ENCODE results near the gene TMEM217.
"Not testable (repeated sequence)": the region's sequence is repeated elsewhere in the genome, so short reads cannot be mapped to it uniquely, and the experiment has no call there.

TMEM217 gene

DNA sequence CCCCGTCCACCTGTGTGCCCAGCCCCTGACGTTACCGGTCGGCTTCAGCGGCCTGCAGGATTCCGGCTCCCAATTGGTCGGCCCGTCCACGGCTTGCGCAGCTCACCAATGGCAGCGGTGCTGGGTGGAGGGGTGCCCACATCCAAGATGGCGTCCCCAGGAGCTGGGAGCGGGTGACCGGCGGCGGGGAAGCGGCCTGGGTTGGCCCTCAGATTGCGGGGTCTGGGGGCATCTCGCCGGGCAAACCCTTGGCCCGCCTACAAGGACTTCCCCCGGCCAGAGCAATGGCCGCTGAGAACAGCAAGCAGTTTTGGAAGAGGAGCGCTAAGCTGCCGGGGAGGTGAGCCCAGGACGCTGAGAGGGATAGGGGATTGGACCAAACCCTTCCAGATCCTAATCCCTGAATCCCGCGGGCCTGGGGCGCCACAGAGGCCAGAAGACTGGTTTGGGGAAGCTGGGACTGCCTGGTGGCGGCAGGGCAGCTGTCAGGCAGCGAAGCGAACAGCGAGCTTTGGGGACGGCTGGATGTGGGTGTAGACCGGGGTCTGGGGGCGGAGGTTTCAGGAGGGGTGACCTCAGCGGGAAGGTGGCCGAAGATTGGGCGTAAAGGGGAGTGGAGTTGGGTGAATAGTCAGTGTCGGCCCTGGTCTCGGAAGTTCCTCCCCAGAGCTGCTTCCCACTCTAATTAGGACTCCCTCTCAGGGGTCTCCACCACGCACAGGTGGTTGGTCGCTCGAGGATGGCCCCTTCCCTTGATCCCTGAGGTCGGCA is at the start of gene TMEM217, which contains the start of gene TBC1D22B:
TMEM217 (minus strand) TSS at position 511 of the 771 bp plus-strand sequence. CDS start 39,114 bp downstream, outside the sequence.
TBC1D22B (plus strand) TSS at position 139 of the 771 bp plus-strand sequence; CDS start at position 285, 146 bp downstream.
- intact Hi-C loops (cut with DNase I) = no loop called here
- DNase-seq = peak; percentile 91 to 99 (median 98)

DNA sequence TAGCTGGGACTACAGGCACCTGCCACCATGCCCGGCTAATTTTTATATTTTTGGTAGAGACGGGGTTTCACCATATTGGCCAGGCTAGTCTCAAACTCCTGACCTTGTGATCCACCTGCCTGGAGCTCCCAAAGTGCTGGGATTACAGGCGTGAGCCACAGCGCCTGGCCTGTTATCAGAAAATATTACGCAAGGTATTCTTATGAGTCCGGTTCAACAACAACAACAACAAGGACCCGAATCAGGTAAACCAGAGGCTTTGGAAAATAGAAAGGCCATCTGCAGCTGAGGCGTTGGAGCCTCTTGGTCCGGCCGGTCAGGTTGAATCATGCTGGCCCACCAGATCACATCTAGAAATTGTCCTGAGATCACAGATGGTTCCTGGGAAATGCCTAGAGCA is 49.5 kb upstream of the TMEM217 start:
- intact Hi-C loops (cut with DNase I); DNase-seq: not testable (repeated sequence)

DNA sequence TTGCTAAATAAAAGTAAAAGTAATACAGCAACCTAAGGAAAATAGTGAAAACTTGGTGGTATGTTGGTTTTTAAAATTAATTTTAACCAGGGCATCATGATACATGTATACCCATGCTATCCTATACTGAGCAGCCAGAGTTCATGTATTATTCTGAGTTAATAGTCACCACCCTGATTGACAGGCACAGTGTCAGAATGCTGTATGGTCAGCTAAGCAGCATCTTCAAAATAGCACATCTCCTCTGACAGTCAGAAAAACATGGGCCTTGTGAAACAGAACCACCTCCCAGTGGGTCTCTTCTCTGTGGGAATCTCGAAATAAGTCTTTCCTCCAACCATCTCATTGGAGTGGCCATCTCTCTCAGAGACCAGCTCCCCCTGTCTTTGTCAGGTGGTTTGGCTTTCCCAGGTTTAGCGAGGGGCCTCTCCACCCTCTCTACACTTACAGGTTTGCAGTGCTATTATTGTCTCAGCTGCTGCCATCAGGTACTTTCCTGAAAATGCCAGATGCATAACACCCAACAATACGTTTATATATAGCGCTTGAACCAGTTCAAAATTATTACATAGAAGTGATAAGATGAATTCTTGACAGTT is 48.8 kb upstream of the TMEM217 start:
- intact Hi-C loops (cut with DNase I) = no loop called here
- DNase-seq = peak in 3 of 42 donors; percentile 14 to 45 (median 40)

DNA sequence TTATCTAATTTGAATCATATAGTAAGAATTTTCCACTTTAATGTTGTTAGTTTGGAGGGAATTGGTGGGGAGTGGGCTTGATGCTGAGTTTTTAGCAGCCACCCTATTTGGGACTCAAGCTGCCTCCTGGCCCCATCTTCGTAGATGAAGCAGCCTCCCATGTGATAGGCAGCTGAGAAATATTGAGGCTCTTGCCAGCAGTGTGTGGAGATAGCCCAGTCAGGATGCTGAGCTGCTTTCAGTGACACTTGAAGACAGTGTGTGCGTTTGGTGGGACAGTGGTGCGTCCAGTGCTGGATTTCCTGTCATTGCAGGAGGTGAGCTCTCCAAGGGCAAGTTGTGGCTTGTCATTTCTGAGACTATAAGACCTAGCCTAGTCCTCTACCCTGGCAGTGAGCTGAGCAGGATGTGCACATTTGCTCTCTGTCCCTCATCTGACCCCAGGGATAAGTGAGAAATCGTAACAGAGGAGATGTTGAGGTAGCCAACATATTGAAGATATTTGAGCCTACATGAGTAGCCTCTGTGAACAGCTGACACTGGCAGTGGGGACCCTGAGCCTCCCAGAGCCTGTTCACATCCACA is 48.0 kb upstream of the TMEM217 start:
- DNase-seq = no peak
- intact Hi-C loops (cut with DNase I) = no loop called here

DNA sequence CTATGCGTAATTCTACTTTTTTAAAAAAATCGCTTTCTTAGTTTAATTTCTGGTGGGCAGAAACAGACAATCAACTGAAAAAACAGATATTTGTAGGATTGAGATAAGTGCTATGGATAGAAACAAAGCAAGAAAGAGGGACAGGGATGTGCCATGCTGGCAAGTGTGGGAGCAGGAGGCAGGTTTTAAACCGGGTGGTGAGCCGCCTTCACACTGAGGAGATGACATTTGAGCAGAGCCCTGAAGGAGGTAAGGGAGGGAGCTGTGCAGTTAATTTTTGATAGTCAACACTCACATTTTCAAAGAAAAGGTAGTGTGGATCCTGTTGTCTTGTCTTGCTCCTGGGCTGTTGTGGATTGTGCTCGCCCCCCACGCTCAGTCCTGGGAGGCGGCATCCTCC is 46.8 kb upstream of the TMEM217 start:
- peak in 37 of 42 donors; percentile 11 to 86 (median 53) for DNase-seq
- intact Hi-C loops (cut with DNase I) = no loop called here

DNA sequence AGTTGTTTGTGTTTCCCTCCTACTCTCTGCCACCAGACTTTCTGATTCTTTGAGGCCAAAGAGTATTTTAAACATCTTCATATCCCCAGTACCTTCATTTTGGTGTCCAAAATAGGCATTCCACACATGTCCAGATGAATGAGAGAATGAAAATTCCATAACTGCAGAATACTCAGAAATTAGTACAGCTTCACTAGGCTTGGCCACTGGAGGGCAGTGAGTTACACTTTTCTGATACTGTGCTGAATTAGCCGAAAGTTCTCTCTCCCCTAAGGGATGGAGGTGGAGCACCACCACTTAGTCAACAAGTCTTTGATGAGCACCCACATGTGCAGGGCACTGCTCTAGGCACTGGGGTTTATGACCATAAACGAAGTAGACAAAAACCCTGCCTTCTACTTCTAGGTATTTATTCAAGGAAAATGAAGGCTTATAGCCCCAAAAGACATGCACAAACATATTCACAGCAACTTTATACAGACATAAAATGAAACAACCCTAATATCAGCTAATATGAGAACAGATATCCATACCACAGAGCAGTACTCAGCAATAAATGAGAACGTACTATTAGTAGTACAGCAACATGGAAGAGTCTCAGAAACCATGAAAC is 46.1 kb upstream of the TMEM217 start:
- peak in 35 of 42 donors; percentile 12 to 79 (median 50) for DNase-seq

DNA sequence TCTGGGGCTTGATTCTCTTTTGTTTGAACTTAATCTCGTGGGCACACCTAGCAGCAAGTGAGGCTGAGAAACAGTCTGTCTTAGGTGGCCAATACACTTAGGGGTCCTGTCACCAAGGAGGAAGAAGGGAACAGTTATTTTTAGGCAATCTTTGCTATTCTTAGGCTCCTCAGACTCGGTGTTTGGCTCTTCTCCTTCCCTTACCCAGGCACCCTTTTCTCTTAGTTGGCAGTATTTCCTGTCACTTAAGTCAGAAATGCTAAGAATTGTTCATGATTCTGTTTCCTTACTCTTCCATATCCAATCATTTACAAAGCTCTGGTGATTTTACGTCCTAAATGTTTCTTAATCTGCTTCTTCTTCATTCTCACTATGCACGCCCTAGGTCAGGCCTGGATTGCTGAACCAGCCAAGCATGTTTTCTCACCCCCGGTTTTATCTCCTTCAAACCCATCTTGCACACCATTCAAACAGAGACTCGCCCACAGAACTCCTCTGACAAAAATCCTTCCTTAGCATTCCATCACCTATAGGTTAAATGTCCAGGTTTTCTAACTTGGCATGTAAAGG is 45.2 kb upstream of the TMEM217 start:
- peak in 1 of 42 donors; percentile 15 for DNase-seq
- intact Hi-C loops (cut with DNase I) = no loop called here

More for the DNA sequence above, 46.1 kb upstream of the TMEM217 start:
- intact Hi-C loops (cut with DNase I) = no loop called here

DNA sequence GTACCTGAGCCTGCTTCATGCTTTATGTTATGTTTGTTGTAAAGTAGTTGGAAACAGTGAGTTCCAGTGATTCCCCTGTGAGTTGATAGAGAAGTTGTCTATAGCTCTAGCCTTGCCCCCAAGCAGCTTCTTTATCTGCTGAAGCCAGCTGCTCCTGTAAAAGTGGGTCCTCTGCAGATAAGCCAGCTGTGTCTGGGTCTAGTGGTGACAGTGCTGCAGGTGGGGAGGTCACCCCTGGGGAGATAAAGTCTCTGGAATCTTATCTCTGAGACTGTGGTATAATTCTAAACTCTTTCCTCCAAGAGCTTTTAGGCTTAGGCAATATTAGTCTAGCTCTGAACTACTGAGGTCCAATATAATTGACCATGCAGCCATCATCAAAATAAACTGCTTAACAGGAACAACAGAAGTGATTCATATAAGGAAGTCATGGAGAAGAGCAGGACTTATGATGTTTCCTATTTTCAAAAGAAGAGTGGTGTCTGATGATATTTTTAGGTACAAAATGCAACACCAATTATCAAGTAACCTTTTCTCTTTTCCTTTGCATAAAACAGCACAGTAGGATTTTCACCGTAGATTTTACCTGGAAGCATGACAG is 44.2 kb upstream of the TMEM217 start:
- DNase-seq = no peak
- intact Hi-C loops (cut with DNase I) = no loop called here

DNA sequence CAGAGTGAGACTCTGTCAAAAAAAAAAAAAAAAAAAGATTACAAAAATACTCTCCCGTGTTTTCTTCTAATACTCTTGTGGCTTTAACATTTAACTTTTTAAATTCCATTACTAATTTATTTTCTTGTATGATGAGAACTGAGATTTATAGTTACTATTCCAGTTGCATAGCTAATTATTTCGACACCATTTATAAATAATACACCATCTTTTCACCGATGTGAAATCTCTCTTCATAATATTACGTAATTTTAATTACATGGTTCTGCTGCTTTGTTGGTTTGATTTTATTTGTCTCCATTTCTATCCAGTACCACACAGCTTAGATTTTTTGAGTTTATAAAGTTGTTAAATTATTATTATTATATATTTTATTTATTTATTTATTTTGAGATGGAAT is 42.0 kb upstream of the TMEM217 start:
- DNase-seq = no peak
- intact Hi-C loops (cut with DNase I) = no loop called here

DNA sequence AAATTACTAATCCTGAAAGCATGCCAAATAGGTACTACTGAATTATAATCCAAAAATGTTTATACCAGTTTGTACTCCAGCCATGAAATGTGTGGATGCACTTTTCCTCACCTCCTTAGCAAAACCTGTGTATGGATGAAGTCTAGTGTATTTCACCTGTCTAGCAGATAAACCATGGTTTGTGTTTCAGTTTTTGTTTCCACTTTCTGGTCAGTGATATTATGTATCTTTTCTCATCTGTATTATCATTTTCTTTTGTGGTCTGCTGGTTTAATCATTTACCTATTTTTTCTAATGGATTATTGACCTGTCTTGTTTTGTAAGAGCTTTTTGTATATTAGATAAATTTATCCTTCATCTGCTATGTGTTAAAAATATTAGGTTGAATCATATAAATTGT is 41.0 kb upstream of the TMEM217 start:
- intact Hi-C loops (cut with DNase I) = no loop called here
- no peak for DNase-seq

DNA sequence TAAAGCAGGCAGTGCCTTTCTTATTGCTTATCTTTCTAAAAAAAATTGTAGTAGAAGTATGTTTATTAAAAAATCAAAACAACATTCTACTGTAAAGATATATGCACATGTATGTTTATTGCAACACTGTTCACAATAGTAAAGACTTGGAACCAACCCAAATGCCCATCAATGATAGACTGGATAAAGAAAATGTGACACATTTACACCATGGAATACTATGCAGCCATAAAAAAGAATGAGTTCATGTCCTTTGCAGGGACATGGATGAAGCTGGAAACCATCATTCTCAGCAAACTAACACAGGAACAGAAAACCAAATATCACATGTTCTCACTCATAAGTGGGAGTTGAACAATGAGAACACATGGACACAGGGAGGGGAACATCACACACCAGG is 39.7 kb upstream of the TMEM217 start:
- DNase-seq; intact Hi-C loops (cut with DNase I): not testable (repeated sequence)

DNA sequence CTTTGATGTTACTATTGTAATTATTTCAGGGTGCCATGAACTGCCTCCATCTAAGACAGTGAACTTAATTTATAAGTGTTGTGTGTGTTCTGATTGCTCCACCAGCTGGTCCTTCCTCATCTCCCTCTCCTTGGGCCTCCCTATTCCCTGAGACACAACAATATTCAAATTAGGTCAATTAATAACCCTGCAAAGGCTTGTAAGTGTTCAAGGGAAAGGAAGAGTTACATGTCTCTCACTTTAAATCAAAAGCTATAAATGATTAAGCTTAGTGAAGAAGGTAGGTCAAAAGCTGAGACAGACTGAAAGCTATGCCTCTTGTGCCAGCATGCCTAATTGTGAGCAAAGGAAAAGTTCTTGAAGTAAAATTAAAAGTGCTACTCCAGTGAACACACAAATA is 35.5 kb upstream of the TMEM217 start:
- DNase-seq = no peak

DNA sequence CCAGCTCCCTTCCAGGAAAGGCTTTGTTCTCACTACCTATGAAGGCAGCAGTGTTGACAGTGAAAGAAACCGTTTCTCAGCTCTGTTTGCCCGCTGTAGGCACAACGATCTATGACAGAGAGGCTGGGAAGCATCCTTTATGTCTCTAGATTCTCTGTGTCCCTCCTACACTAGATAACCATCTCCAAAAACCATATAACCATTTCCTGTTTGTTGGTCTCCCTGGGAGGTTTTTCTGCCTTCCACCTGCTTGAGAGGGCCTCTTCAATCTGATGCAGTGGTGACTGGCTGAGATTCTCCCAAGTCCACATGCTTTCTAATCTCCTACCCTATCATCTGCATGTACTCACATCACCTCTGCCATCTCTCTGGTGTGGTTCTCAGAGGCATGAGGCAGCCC is 32.0 kb upstream of the TMEM217 start:
- intact Hi-C loops (cut with DNase I) = no loop called here
- no peak for DNase-seq

More for the DNA sequence above, 35.5 kb upstream of the TMEM217 start:
- intact Hi-C loops (cut with DNase I) = no loop called here

DNA sequence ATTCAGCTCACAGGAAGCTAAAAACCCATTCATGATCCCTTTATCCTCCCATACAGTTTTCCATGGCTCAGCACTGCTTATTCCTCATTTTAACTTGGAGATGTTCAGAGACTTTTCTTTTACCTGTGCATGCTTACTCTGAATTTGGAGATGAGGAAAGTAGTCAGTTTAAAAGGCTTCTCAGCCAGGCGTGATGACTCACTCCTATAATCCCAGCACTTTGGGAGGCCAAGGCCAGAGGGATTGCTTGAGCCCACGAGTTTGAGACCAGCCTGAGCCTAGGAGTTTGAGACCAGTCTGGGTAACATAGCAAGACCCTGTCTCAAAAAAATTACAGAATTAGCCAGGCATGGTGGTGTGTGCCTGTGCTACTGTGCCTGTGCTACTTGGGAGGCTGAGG is 30.3 kb upstream of the TMEM217 start:
- no peak for DNase-seq
- intact Hi-C loops (cut with DNase I) = no loop called here

DNA sequence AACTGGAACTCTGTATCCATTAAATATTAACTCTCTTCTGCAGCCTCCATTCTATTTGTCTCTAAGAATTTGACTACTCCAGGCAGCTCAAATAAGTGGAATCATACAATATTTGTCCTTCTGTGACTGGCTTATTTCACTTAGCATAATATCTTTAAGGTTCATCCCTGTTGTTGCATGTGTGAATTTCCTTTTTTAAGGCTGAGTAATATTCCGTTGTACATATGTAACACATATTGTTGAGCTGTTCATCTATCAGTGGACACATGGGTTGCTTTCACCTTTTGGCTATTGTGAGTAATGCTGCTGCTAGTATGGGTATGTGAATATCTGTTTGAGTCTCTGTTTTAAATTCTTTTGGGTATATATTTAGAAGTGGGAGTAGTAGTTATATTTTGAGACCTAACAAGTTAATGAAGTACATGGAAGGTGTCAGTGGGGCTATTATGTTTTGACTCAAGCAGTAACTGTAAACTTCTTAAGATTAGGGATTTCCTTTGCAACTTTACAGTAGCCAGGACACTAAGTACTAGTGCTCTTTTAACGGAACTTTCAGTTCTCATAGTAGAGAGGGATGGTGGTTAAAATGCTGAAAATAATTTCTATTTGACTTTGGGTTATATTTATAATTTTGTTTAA is 29.7 kb upstream of the TMEM217 start:
- intact Hi-C loops (cut with DNase I) = no loop called here
- DNase-seq = no peak

DNA sequence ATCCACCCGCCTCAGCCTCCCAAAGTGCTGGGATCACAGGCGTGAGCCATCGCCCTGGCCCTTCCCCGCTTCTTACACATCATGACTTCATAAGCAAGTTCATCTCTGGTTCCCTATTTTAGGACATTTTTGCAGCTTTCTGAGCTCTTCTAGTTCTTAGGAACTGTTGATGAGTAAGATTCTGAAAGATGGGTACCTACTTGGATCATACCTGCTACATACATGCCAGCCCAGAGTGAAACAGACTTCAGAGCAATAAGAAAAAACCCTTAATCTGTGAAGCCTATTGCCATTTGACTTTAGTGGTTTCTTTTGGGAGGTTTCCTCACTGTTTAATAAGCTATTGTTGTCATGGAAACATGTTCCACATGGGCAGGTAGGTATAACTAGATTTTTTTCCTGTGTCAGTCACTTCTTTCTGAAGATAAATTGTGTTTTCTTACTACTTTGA is 27.9 kb upstream of the TMEM217 start:
- intact Hi-C loops (cut with DNase I) = no loop called here
- no peak for DNase-seq

DNA sequence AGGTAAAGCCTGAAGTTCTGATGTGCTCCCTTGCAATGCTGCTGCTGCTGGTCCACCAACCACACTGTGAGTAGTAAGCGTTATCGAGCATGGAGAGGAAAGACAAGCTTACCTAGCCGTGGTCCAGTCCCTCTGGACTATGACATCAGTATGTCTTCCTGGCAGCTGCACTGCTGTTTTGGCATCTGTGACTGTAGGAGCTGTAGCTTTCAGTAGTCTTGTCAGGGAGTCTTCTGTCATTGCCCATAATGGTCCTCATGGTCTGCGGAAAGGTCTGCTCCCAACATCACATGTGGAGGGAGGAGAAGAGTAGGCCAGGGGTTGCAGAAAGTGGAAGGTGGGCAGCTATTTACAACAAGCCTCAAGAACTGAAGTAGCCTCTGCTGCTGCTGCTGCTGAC is 26.8 kb upstream of the TMEM217 start:
- DNase-seq = no peak

DNA sequence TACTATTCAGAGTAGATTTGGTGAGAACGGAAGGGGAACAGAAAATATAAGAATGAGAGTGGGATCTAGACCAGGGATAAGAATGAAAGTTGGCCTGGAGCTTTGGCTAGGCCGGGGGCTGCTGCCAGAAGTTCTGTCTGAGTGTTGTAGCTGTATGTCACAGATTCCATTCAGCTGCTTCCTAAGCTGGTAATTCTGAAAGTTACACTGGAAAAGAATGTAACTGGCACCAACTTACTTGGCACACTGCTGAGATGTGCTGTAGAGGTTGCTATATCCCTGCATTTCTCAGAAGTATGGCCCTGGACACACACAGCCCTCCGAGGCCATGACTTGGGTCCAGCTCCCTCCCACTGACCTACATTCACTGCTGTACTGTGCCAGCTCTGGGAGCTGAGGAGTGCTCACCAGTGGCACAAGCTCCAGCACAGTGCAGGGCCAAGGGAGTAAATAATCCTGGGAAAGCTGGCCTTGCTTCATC is 25.8 kb upstream of the TMEM217 start:
- intact Hi-C loops (cut with DNase I) = no loop called here
- DNase-seq = peak in 33 of 42 donors; percentile 12 to 78 (median 39)

More for the DNA sequence above, 26.8 kb upstream of the TMEM217 start:
- intact Hi-C loops (cut with DNase I) = no loop called here
